Measurements from ENCODE around the gene DHX15. TPM values are rescaled to one million over a fixed set of nuclear protein-coding genes. Genes with fewer than 3 reads are reported as not detected.

Gene DHX15
- polyA plus RNA-seq, 4 donors: 207 to 280 (median 240) TPM

DNA sequence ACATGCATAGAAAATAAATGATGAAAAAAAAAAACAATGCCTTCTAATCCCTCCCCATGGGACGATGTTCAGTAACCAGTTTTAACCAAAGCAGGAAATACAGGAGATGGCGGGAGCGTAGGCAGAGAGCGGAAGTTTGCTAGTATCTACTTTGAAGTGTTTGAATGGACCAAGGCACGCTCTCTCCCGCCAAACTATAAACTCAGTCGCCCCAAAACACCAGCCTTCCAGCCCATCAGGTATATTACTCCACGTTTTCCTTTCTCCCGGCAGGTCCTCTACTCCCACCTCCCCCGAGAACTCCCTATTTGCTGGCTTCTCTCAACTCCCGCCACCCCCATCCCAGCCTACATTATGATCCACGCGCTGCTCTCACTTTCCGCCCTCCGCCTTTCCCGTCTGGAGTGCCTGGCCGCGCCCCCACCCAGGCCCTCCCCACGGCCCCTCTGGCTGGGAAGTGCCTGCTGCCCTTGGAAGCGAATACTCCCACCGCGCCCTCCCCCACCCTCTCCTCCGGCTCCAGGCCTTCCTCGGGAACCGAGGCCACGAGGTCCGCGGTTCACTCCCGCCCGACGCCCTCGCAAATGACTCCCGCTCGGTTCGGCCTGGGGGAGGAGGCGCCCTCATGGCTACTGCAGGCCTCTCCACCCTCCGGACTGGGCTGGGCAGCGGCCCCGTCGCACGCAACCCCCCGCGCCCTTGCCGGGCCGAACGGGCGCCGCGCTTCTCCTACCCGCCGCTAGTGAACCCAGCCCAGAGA, 723 bp downstream of the DHX15 start:
- DNase-seq (ENCODE audit: low read depth in 4 of 4, low spot score in 2 of 4): peak; percentile 51 to 64 (median 57)

- DNase-seq (ENCODE audit: low read depth in 4 of 4, low spot score in 2 of 4): no peak
Observed at GRCh38 chr4:24582235-24582832, 2.0 kb downstream of the DHX15 start.

GRCh38 chr4:24578364-24578763, 6.0 kb downstream of the DHX15 start:
- DNase-seq (ENCODE audit: low read depth in 4 of 4, low spot score in 2 of 4): no peak

DNA sequence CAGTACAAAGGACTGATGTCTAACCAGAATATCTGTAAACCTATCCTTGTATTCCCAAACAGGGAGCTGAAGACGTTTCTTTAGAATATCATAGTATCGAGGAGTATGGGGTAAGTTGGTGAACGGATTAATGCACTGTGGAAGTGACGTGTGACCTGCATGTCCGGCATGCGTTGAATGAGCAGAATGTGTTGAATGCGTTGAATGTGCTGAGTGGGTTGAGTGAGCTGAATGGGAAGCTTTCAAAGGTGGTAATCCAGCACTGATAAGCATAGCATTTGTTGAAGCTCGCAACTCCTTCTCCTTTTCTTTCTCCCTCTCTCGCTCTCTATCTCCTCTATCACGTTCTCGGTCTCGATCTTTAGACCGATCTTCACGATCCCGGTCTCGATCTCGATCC, 8.1 kb downstream of the DHX15 start:
- DNase-seq (ENCODE audit: low read depth in 4 of 4, low spot score in 2 of 4): no peak

GRCh38 chr4:24574236-24574635, 10.1 kb downstream of the DHX15 start:
- DNase-seq (ENCODE audit: low read depth in 4 of 4, low spot score in 2 of 4): no peak

DNA sequence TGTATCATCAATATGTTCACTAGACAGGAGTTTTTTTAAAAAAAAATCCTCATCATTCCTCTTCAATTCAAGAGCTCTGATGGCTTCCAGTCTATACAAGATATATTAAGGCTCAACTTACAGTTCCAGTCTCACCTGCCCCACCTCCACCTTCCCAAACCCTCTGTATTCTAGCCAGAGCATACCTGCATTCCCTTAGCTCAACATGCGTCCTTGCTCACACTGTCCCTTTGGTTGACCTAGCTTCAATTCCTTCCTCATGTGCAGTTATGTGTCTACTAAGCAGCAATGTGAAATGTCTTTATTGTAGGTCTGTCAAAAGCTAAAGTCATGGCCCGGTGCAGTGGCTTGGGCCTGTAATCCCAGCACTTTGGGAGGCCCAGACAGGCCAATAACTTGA, 10.8 kb downstream of the DHX15 start:
- DNase-seq (ENCODE audit: low read depth in 4 of 4, low spot score in 2 of 4): no peak

DNA sequence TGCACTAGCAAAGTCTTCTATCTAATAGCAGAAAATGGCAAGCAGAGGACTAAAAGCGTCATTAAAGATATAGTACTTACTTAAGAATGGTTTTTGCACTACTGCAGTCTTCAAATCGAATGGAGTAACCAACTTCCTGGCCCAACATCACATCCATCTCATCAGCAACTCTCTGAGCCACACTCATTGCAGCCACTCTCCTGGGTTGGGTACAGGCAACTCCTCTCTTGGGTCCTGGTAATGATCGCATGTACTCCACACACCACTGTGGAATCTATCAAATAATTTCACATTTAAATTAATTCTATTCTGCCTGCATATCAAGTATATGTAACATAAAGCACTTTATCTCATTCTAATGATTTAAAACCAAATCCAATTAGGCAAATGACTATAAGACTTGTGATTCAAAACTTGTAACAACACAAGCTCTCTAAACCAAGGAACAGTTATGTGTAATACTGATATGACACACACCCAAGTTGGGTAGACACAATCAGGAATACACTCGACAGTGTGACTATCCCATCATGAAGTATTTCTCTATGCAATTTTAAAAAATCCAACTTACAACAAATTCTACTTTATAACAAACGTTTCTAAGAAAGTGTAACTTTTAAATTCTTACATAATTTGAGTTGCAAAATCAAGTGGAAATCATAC, 13.6 kb downstream of the DHX15 start:
- DNase-seq (ENCODE audit: low read depth in 4 of 4, low spot score in 2 of 4): no peak

DNA sequence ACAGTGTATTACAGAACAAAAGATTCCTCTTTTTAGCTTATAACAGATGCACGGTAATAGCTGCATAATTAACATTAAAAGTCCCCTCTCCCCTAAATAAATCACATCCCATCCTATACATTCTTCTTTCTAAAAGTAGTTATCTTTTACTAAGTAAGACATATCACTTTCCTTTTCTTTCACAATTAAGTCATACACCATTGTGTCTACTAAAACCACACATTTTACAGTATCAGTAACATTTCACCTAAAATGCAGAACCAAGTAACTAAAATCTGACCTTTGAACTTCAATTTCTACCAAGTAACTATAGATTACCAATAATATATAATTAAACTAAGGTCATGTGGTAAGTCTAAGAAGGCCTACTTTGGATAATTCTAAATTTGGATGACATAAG, 14.2 kb downstream of the DHX15 start:
- no peak for DNase-seq (ENCODE audit: low read depth in 4 of 4, low spot score in 2 of 4)

GRCh38 chr4:24569662-24570061, 14.7 kb downstream of the DHX15 start:
- DNase-seq (ENCODE audit: low read depth in 4 of 4, low spot score in 2 of 4): no peak

DNA sequence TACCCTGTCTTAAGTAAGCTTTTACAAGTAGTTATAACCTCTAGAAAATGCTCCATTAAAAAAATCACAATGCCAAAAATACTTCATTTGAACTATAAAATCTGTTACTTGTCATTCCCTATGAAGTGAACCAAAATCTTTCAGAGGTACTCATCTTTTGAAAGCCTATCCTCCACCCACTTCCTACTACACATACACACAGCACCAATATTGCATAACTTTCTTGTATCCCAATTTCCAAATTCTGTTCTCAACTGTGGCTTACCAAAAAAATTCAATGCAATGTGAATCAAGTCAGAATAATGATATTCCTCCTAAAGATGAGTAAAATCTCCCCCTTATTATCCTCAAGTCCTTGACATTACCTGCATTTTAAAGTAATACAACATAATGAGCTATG, 15.9 kb downstream of the DHX15 start:
- DNase-seq (ENCODE audit: low read depth in 4 of 4, low spot score in 2 of 4): no peak

DNA sequence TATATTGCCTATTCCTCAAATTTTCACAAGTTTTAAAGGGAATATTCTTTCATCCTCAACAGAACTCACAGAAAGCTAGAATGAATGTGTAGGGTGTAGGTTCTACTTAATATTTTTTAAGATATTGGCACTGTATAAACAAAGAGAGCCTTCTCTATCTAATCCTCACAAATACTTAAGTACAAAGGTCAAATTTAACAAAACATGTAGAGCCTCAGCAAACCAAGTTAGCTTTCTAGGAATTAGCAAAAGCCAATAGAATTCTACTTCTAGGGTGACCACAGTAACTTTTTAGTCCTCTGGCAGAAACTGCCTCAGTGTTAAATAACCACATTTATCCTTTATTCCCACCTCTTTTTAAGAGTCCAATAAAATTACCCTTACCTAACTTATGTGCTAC, 19.3 kb downstream of the DHX15 start:
- DNase-seq (ENCODE audit: low read depth in 4 of 4, low spot score in 2 of 4): no peak

- DNase-seq (ENCODE audit: low read depth in 4 of 4, low spot score in 2 of 4): no peak
Observed at GRCh38 chr4:24564488-24564887, 19.9 kb downstream of the DHX15 start.

DNA sequence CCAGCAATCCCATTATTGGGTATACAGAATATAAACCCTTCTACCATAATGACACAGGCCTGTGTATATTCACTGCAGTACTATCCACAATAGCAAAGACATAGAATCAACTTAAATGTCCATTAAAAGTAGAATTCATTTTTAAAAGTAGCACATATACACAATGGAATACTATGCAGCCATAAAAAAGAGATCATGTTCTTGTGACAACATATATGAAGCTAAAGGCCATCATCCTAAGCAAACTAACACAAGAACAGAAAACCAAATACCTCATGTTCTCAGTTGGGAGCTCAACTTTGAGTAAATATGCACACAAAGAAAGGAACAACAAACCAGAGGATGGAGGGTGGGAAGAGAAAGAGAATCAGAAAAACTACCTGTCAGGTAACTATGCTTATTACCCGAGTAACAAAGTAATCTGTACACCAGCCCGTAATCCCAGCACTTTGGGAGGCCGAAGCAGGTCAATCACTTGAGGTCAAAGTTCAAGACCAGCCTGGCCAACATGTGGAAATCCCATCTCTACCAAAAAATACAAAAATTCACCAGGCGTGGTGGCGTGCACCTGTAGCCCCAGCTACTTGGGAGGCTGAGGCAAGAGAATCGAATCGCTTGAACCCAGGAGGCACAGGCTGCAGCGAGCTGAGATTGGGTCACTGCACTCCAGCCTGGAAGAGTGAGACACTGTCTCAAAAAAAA, 22.8 kb downstream of the DHX15 start:
- DNase-seq (ENCODE audit: low read depth in 4 of 4, low spot score in 2 of 4): no peak

GRCh38 chr4:24560868-24561368, 23.4 kb downstream of the DHX15 start:
- no peak for DNase-seq (ENCODE audit: low read depth in 4 of 4, low spot score in 2 of 4)

- DNase-seq (ENCODE audit: low read depth in 4 of 4, low spot score in 2 of 4): no peak
Observed at GRCh38 chr4:24559889-24560288, 24.5 kb downstream of the DHX15 start.

GRCh38 chr4:24559032-24559821, 25.1 kb downstream of the DHX15 start:
- DNase-seq (ENCODE audit: low read depth in 4 of 4, low spot score in 2 of 4): no peak

- DNase-seq (ENCODE audit: low read depth in 4 of 4, low spot score in 2 of 4): no peak
Observed at GRCh38 chr4:24557026-24558025, 27.0 kb downstream of the DHX15 start.

- no peak for DNase-seq (ENCODE audit: low read depth in 4 of 4, low spot score in 2 of 4)
Observed at GRCh38 chr4:24551492-24552289, 32.7 kb downstream of the DHX15 start.

Data from left renal cortex interstitium (tissue), 4 donors.